Karpas-422 (cell line): Measurements from ENCODE around the gene FBXL15. TPM values are rescaled to one million over a fixed set of nuclear protein-coding genes. Genes with fewer than 3 reads are reported as not detected.

Experiments used
- DNase-seq: peaks from one replicate; pipeline ENCODE4 v3.0.0-alpha.2; 2015
- H2AFZ ChIP-seq: fragments of 200-600 bp; sonication (generic); 2 replicates; pipeline ENCODE4 v1.6.1; 2014; ENCODE audit warnings: antibody characterized with exemption, low read length, mixed read lengths
- H3K27ac ChIP-seq: fragments of 200-600 bp; sonication (generic); 2 replicates; pipeline ENCODE4 v1.5.1; 2014; ENCODE audit warnings: mild to moderate bottlenecking, low read length, moderate library complexity
- H3K27me3 ChIP-seq: fragments of 200-600 bp; sonication (generic); 2 replicates; pipeline ENCODE4 v1.6.1; 2014; ENCODE audit warnings: low read length, mixed read lengths
- H3K36me3 ChIP-seq: fragments of 200-600 bp; sonication (generic); 2 replicates; pipeline ENCODE4 v1.6.1; 2014; ENCODE audit warnings: low read length, mixed read lengths; ENCODE audit not compliant: insufficient read depth
- H3K4me1 ChIP-seq: fragments of 200-600 bp; sonication (generic); 2 replicates; pipeline ENCODE4 v1.6.1; 2014; ENCODE audit warnings: mild to moderate bottlenecking, low read length, mixed read lengths
- H3K4me2 ChIP-seq: fragments of 200-600 bp; sonication (generic); 2 replicates; pipeline ENCODE4 v1.6.1; 2014; ENCODE audit warnings: low read length, low read depth, mild to moderate bottlenecking; ENCODE audit not compliant: poor library complexity, severe bottlenecking
- H3K4me3 ChIP-seq: fragments of 200-600 bp; sonication (generic); 2 replicates; pipeline ENCODE4 v1.5.1; 2014; ENCODE audit warnings: mild to moderate bottlenecking, antibody characterized with exemption, low read length, mixed read lengths
- H3K79me2 ChIP-seq: fragments of 200-600 bp; sonication (generic); 2 replicates; pipeline ENCODE4 v1.6.1; 2014; ENCODE audit warnings: mild to moderate bottlenecking, low read length, mixed read lengths
- H3K9ac ChIP-seq: fragments of 200-600 bp; sonication (generic); 2 replicates; pipeline ENCODE4 v1.6.0; 2014; ENCODE audit warnings: low read length
- H3K9me2 ChIP-seq: fragments of 200-600 bp; sonication (generic), shearing (Covaris generic); replicated peaks from 2 replicates; pipeline ENCODE4 v1.6.0; 2014; ENCODE audit warnings: mild to moderate bottlenecking, low read length, moderate library complexity; ENCODE audit not compliant: insufficient read depth
- H3K9me3 ChIP-seq: fragments of 300-700, 200-600 bp; sonication (generic); 2 replicates; pipeline ENCODE4 v1.6.1; 2014; ENCODE audit warnings: low read length, mixed read lengths
- H4K20me1 ChIP-seq: fragments of 200-600 bp; sonication (generic); 2 replicates; pipeline ENCODE4 v1.6.1; 2014; ENCODE audit warnings: mild to moderate bottlenecking, antibody characterized with exemption, low read length, low read depth; ENCODE audit not compliant: insufficient read depth
- small RNA-seq: library from RNA; depleted of rRNA; stranded (forward); fragments of <200 nt; gene quantifications from one replicate; pipeline ENCODE3, GENCODE V24; 2014
- total RNA-seq: library from RNA; depleted of rRNA; stranded (reverse); fragments of >200 nt; shearing (Covaris generic); gene quantifications from 2 replicates; pipeline ENCODE4 v1.2.3, GENCODE V29; 2014; ENCODE audit warnings: low replicate concordance; rRNA removed

FBXL15 gene
- total RNA-seq, 1 experiment from 2014 or later = 2.4 TPM

GRCh38 chr10:102470579-102471546, 50.2 kb downstream of the FBXL15 start:
- H4K20me1 ChIP-seq = no peaks in the 10 kb centered on the region
- H3K4me2 ChIP-seq = no peak overlapping the region
- H3K4me3 ChIP-seq = no peak overlapping the region
- H3K79me2 ChIP-seq = no peaks in the 10 kb centered on the region
- no peak overlapping the region for H2AFZ ChIP-seq
- H3K27me3 ChIP-seq = no peaks in the 10 kb centered on the region
- no peak overlapping the region for H3K9ac ChIP-seq
- DNase-seq = no peak
- H3K4me1 ChIP-seq = no peaks in the 10 kb centered on the region
- H3K9me2 ChIP-seq = no peaks in the 10 kb centered on the region
- no peaks in the 10 kb centered on the region for H3K36me3 ChIP-seq
- no peaks in the 10 kb centered on the region for H3K9me3 ChIP-seq
- H3K27ac ChIP-seq = no peak overlapping the region

Small RNA genes within 50 kb of the gene (small RNA-seq; reads per million reads assigned to genes)
- gene MIR146B = 139 reads per million, percentile 99 among the genes with 10 or more reads in this experiment

Other genes starting within 250 kb of the FBXL15 start
- gene ELOVL3, start 194.5 kb upstream of the FBXL15 start, total RNA-seq = not detected in 2 replicates
- not detected in 2 replicates for gene PITX3, start 179.3 kb upstream of the FBXL15 start, total RNA-seq
- 7.6 and 12.5 TPM in 2 replicates for gene GBF1, start 175.3 kb upstream of the FBXL15 start, total RNA-seq
- 3.1 and 7.4 TPM in 2 replicates for gene NFKB2, start 25.1 kb upstream of the FBXL15 start, total RNA-seq
- 0.19 and 0.61 TPM in 2 replicates for gene PSD, start 2.1 kb upstream of the FBXL15 start, total RNA-seq
- gene CUEDC2, start 11.7 kb downstream of the FBXL15 start, total RNA-seq = 27.1 and 34.1 TPM in 2 replicates
- 0.78 TPM in 1 of 2 replicates, not detected in the other for gene C10orf95, start 30.7 kb downstream of the FBXL15 start, total RNA-seq
- gene ACTR1A, start 81.9 kb downstream of the FBXL15 start, total RNA-seq = 69.8 and 83.7 TPM in 2 replicates
- gene SUFU, start 83.1 kb downstream of the FBXL15 start, total RNA-seq = 5.9 and 9.2 TPM in 2 replicates
- 94.4 and 111 TPM in 2 replicates for gene TRIM8, start 223.6 kb downstream of the FBXL15 start, total RNA-seq